GM12874 (cell line): Measurements from ENCODE around the gene AGAP1.

Experiments
- CTCF ChIP-seq: IDR thresholded peaks from 2 replicates; pipeline ENCODE4 v1.5.1; 2011; ENCODE audit warnings: low read depth, mild to moderate bottlenecking, control low read depth, low read length, moderate library complexity; ENCODE audit not compliant: insufficient read depth

AGAP1 gene

GRCh38 chr2:235471186-235471747 lies 22.6 kb upstream of the AGAP1 start:
- TF ChIP-seq CTCF = no peak

- TF ChIP-seq CTCF = no peak
Measured at GRCh38 chr2:235472443-235472842, 21.4 kb upstream of the AGAP1 start.

- TF ChIP-seq CTCF = no peak
Measured at GRCh38 chr2:235478609-235479008, 15.2 kb upstream of the AGAP1 start.

GRCh38 chr2:235479604-235480003 lies 14.2 kb upstream of the AGAP1 start:
- no peak for TF ChIP-seq CTCF

GRCh38 chr2:235480614-235481013 lies 13.2 kb upstream of the AGAP1 start:
- no peak for TF ChIP-seq CTCF

- TF ChIP-seq CTCF = no peak
Measured at GRCh38 chr2:235483313-235483712, 10.5 kb upstream of the AGAP1 start.

- no peak for TF ChIP-seq CTCF
Measured at GRCh38 chr2:235485362-235485761, 8.5 kb upstream of the AGAP1 start.
